ENCODE measurements around the gene STARD9.

- TF ChIP-seq, protein P1, sequence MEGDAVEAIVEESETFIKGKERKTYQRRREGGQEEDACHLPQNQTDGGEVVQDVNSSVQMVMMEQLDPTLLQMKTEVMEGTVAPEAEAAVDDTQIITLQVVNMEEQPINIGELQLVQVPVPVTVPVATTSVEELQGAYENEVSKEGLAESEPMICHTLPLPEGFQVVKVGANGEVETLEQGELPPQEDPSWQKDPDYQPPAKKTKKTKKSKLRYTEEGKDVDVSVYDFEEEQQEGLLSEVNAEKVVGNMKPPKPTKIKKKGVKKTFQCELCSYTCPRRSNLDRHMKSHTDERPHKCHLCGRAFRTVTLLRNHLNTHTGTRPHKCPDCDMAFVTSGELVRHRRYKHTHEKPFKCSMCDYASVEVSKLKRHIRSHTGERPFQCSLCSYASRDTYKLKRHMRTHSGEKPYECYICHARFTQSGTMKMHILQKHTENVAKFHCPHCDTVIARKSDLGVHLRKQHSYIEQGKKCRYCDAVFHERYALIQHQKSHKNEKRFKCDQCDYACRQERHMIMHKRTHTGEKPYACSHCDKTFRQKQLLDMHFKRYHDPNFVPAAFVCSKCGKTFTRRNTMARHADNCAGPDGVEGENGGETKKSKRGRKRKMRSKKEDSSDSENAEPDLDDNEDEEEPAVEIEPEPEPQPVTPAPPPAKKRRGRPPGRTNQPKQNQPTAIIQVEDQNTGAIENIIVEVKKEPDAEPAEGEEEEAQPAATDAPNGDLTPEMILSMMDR (optimal IDR thresholded peaks at IDR 0.05 in 1 of 3, IDR thresholded peaks at IDR 0.05 in 1 of 3, conservative IDR thresholded peaks at IDR 0.05 in 1 of 3; ENCODE audit: extremely low read depth in 1 of 3, insufficient read depth in 2 of 3, low read length in 3 of 3) = no peak
- TF ChIP-seq EZH2 (IDR thresholded peaks at IDR 0.05; ENCODE audit: low read length) = no peak
Measured at GRCh38 chr15:42577514-42578031, 2.2 kb downstream of the STARD9 start.

Measured in keratinocyte (primary cell).